Measurements from ENCODE around the gene MAPRE2.

The MAPRE2 gene

DNA sequence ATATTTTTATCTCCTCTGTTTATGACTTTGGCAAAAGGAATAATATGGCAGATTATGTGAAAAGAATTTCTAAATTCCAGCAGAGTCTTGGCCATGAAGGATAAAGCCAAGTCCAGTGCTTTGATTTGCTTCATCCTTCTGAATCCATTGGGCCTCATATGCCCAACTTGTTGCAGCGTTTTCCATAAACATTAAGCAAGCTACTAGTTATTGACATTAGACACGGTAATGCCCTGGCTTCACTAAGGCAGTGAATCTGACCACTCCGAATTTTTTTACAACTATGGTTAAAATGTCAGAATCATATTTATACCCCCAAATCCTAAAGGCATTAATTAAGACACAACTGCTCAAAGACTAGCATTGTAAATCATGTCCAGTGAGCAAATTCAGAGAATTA lies 79.8 kb downstream of the MAPRE2 start:
- Histone ChIP-seq H3K9me3 (ENCODE audit: control insufficient read depth, insufficient read depth, low read length) (peaks cover 3% of the 10 kb centered on the region; the same call in 1 of the 2 replicates), H3K9me2 (replicated peaks; ENCODE audit: control insufficient read depth, low read length) (no peaks in the 10 kb centered on the region)

GRCh38 chr18:35121531-35121930 lies 80.3 kb downstream of the MAPRE2 start:
- H3K79me2 ChIP-seq (ENCODE audit: control insufficient read depth, low read length): peaks cover 25% of the 10 kb centered on the region
- peaks cover 3% of the 10 kb centered on the region; the same call in 1 of the 2 replicates for H3K9me3 ChIP-seq (ENCODE audit: control insufficient read depth, insufficient read depth, low read length)
- no peak for TF ChIP-seq EZH2phosphoT487 (IDR thresholded peaks at IDR 0.05; ENCODE audit: borderline replicate concordance, low read length)
- TF ChIP-seq, protein P1, sequence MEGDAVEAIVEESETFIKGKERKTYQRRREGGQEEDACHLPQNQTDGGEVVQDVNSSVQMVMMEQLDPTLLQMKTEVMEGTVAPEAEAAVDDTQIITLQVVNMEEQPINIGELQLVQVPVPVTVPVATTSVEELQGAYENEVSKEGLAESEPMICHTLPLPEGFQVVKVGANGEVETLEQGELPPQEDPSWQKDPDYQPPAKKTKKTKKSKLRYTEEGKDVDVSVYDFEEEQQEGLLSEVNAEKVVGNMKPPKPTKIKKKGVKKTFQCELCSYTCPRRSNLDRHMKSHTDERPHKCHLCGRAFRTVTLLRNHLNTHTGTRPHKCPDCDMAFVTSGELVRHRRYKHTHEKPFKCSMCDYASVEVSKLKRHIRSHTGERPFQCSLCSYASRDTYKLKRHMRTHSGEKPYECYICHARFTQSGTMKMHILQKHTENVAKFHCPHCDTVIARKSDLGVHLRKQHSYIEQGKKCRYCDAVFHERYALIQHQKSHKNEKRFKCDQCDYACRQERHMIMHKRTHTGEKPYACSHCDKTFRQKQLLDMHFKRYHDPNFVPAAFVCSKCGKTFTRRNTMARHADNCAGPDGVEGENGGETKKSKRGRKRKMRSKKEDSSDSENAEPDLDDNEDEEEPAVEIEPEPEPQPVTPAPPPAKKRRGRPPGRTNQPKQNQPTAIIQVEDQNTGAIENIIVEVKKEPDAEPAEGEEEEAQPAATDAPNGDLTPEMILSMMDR (IDR thresholded peaks at IDR 0.05; ENCODE audit: low read depth, low read length, poor library complexity, severe bottlenecking): no peak
- no peaks in the 10 kb centered on the region for H3K27me3 ChIP-seq (ENCODE audit: control insufficient read depth, low read length)
- no peak overlapping the region for H3K27ac ChIP-seq (ENCODE audit: low read depth, low read length)
- peaks cover 20% of the 10 kb centered on the region for H3K4me1 ChIP-seq (ENCODE audit: control insufficient read depth, low read length)
- peaks cover 8% of the 10 kb centered on the region for H3K36me3 ChIP-seq (ENCODE audit: control insufficient read depth, low read length)
- H3K4me2 ChIP-seq (ENCODE audit: low read length): no peak overlapping the region
- no peaks in the 10 kb centered on the region for H3F3A ChIP-seq (ENCODE audit: control insufficient read depth, insufficient read depth)
- no peaks in the 10 kb centered on the region; the same call in 1 of the 2 replicates for H4K20me1 ChIP-seq (ENCODE audit: control insufficient read depth, insufficient read depth, low read depth, low read length)
- no peak overlapping the region for H3K4me3 ChIP-seq (ENCODE audit: low read length)
- H3K9me2 ChIP-seq (replicated peaks; ENCODE audit: control insufficient read depth, low read length): no peaks in the 10 kb centered on the region

More for the DNA sequence above, 79.8 kb downstream of the MAPRE2 start:
- Histone ChIP-seq H3K4me2 (ENCODE audit: low read length) (no peak overlapping the region), H3K4me3 (ENCODE audit: low read length) (no peak overlapping the region), H3K36me3 (ENCODE audit: control insufficient read depth, low read length) (peaks cover 7% of the 10 kb centered on the region), H4K20me1 (ENCODE audit: control insufficient read depth, insufficient read depth, low read depth, low read length) (no peaks in the 10 kb centered on the region; the same call in 1 of the 2 replicates), H3K27ac (ENCODE audit: low read depth, low read length) (no peak overlapping the region), H3K4me1 (ENCODE audit: control insufficient read depth, low read length) (peaks cover 20% of the 10 kb centered on the region), H3K27me3 (ENCODE audit: control insufficient read depth, low read length) (no peaks in the 10 kb centered on the region), H3K79me2 (ENCODE audit: control insufficient read depth, low read length) (peaks cover 29% of the 10 kb centered on the region), H3F3A (ENCODE audit: control insufficient read depth, insufficient read depth) (no peaks in the 10 kb centered on the region)
- TF ChIP-seq, protein P1 (IDR thresholded peaks at IDR 0.05; ENCODE audit: low read depth, low read length, poor library complexity, severe bottlenecking): no peak
- TF ChIP-seq EZH2phosphoT487 (IDR thresholded peaks at IDR 0.05; ENCODE audit: borderline replicate concordance, low read length): no peak

- no peak overlapping the region for H3K27ac ChIP-seq (ENCODE audit: low read depth, low read length)
- H3K36me3 ChIP-seq (ENCODE audit: control insufficient read depth, low read length): peaks cover 20% of the 10 kb centered on the region
- peaks cover 20% of the 10 kb centered on the region for H3K4me1 ChIP-seq (ENCODE audit: control insufficient read depth, low read length)
- no peaks in the 10 kb centered on the region for H3K9me2 ChIP-seq (replicated peaks; ENCODE audit: control insufficient read depth, low read length)
- peaks cover 16% of the 10 kb centered on the region for H3K79me2 ChIP-seq (ENCODE audit: control insufficient read depth, low read length)
- no peak overlapping the region for H3K4me3 ChIP-seq (ENCODE audit: low read length)
- H3K9me3 ChIP-seq (ENCODE audit: control insufficient read depth, insufficient read depth, low read length): peaks cover 3% of the 10 kb centered on the region; the same call in 1 of the 2 replicates
- H3F3A ChIP-seq (ENCODE audit: control insufficient read depth, insufficient read depth): no peaks in the 10 kb centered on the region
- no peak for TF ChIP-seq EZH2phosphoT487 (IDR thresholded peaks at IDR 0.05; ENCODE audit: borderline replicate concordance, low read length)
- TF ChIP-seq, protein P1 (IDR thresholded peaks at IDR 0.05; ENCODE audit: low read depth, low read length, poor library complexity, severe bottlenecking): peak; percentile 42
- H4K20me1 ChIP-seq (ENCODE audit: control insufficient read depth, insufficient read depth, low read depth, low read length): no peaks in the 10 kb centered on the region
- H3K4me2 ChIP-seq (ENCODE audit: low read length): 0 out of 2 replicates have a peak overlapping the region, but pooled peaks have one; percentile 17
- H3K27me3 ChIP-seq (ENCODE audit: control insufficient read depth, low read length): no peaks in the 10 kb centered on the region
Measured at GRCh38 chr18:35122586-35123224, 81.5 kb downstream of the MAPRE2 start.
